Measurements from ENCODE around the gene CEP57.
A peak's percentile ranks its signal among the peaks of the same experiment; 100 is the strongest.

Gene CEP57

DNA sequence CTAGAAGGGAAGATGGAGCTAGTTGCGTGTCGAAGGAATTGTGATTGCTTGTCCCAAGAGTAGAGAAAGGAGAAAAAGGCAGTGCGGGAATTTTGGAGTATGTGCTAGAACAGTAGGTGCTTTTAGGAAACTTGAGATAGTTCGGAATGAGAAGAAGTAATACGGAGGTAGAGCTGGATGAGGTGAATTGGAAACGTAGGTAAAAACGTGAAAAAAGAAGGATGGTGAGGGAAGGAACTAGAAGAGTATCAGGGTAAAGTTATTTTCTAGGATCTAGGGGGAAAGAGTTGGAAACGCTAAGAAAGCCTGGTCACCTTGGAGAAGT, 1.4 kb downstream of the CEP57 start:
- peak overlapping the region; percentile 87 for H3K4me3 ChIP-seq (ENCODE audit: low read depth, low read length)

GRCh38 chr11:95792200-95792599, 1.9 kb downstream of the CEP57 start:
- peak overlapping the region; percentile 87 for H3K4me3 ChIP-seq (ENCODE audit: low read depth, low read length)
- no peak for DNase-seq (ENCODE audit: low read depth)
- TF ChIP-seq MAX (IDR thresholded peaks at IDR 0.05; ENCODE audit: low read depth, low read length) (no peak), MYC (IDR thresholded peaks at IDR 0.05; ENCODE audit: low read depth, low read length) (no peak), POLR2A (IDR thresholded peaks at IDR 0.05; ENCODE audit: extremely low read depth, insufficient read length) (no peak)
- TF ChIP-seq, protein P1, sequence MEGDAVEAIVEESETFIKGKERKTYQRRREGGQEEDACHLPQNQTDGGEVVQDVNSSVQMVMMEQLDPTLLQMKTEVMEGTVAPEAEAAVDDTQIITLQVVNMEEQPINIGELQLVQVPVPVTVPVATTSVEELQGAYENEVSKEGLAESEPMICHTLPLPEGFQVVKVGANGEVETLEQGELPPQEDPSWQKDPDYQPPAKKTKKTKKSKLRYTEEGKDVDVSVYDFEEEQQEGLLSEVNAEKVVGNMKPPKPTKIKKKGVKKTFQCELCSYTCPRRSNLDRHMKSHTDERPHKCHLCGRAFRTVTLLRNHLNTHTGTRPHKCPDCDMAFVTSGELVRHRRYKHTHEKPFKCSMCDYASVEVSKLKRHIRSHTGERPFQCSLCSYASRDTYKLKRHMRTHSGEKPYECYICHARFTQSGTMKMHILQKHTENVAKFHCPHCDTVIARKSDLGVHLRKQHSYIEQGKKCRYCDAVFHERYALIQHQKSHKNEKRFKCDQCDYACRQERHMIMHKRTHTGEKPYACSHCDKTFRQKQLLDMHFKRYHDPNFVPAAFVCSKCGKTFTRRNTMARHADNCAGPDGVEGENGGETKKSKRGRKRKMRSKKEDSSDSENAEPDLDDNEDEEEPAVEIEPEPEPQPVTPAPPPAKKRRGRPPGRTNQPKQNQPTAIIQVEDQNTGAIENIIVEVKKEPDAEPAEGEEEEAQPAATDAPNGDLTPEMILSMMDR (IDR thresholded peaks at IDR 0.05; ENCODE audit: low read depth, low read length) = no peak

More for the DNA sequence above, 1.4 kb downstream of the CEP57 start:
- DNase-seq (ENCODE audit: low read depth) = no peak
- TF ChIP-seq, protein P1 (IDR thresholded peaks at IDR 0.05; ENCODE audit: low read depth, low read length) = no peak
- no peak for TF ChIP-seq MAX (IDR thresholded peaks at IDR 0.05; ENCODE audit: low read depth, low read length)
- no peak for TF ChIP-seq MYC (IDR thresholded peaks at IDR 0.05; ENCODE audit: low read depth, low read length)
- no peak for TF ChIP-seq POLR2A (IDR thresholded peaks at IDR 0.05; ENCODE audit: extremely low read depth, insufficient read length)

GRCh38 chr11:95792700-95793099, 2.4 kb downstream of the CEP57 start:
- no peak for DNase-seq (ENCODE audit: low read depth)
- H3K4me3 ChIP-seq (ENCODE audit: low read depth, low read length) = peak overlapping the region; percentile 87
- TF ChIP-seq, protein P1 (IDR thresholded peaks at IDR 0.05; ENCODE audit: low read depth, low read length) = no peak
- TF ChIP-seq POLR2A (IDR thresholded peaks at IDR 0.05; ENCODE audit: extremely low read depth, insufficient read length) (no peak), MYC (IDR thresholded peaks at IDR 0.05; ENCODE audit: low read depth, low read length) (no peak), MAX (IDR thresholded peaks at IDR 0.05; ENCODE audit: low read depth, low read length) (no peak)

GRCh38 chr11:95793116-95793515, 2.8 kb downstream of the CEP57 start:
- H3K4me3 ChIP-seq (ENCODE audit: low read depth, low read length) = peak overlapping the region; percentile 87
- no peak for DNase-seq (ENCODE audit: low read depth)
- TF ChIP-seq POLR2A (IDR thresholded peaks at IDR 0.05; ENCODE audit: extremely low read depth, insufficient read length) (no peak), MYC (IDR thresholded peaks at IDR 0.05; ENCODE audit: low read depth, low read length) (no peak), MAX (IDR thresholded peaks at IDR 0.05; ENCODE audit: low read depth, low read length) (no peak)
- TF ChIP-seq, protein P1 (IDR thresholded peaks at IDR 0.05; ENCODE audit: low read depth, low read length) = no peak

GRCh38 chr11:95794086-95794485, 3.8 kb downstream of the CEP57 start:
- no peak for TF ChIP-seq POLR2A (IDR thresholded peaks at IDR 0.05; ENCODE audit: extremely low read depth, insufficient read length)
- no peak for TF ChIP-seq MYC (IDR thresholded peaks at IDR 0.05; ENCODE audit: low read depth, low read length)
- TF ChIP-seq MAX (IDR thresholded peaks at IDR 0.05; ENCODE audit: low read depth, low read length) = no peak
- TF ChIP-seq, protein P1 (IDR thresholded peaks at IDR 0.05; ENCODE audit: low read depth, low read length) = no peak
- peak overlapping the region; percentile 87 for H3K4me3 ChIP-seq (ENCODE audit: low read depth, low read length)
- no peak for DNase-seq (ENCODE audit: low read depth)

Data from NB4 (cell line).